Brain microvascular endothelial cell (primary cell): Measurements from ENCODE around the gene STXBP5.

Source experiments
- DNase-seq: peaks from one replicate; pipeline ENCODE4 v3.0.0-alpha.2; 2020
- H3K27ac ChIP-seq: fragments of 250-450 bp; sonication (Bioruptor Pico); 2 replicates; pipeline ENCODE4 v1.5.1; 2020; ENCODE audit warnings: mild to moderate bottlenecking, moderate library complexity
- H3K27me3 ChIP-seq: fragments of 250-450 bp; sonication (Bioruptor Pico); replicated peaks from 2 replicates; pipeline ENCODE4 v1.5.1; 2020; ENCODE audit warnings: mild to moderate bottlenecking
- H3K36me3 ChIP-seq: fragments of 250-450 bp; sonication (Bioruptor Pico); replicated peaks from 2 replicates; pipeline ENCODE4 v1.5.1; 2020; ENCODE audit warnings: mild to moderate bottlenecking
- H3K4me3 ChIP-seq: 2 replicates; pipeline ENCODE4 v1.5.1; 2011; ENCODE audit warnings: low read depth, mild to moderate bottlenecking, control low read depth, low read length, moderate library complexity
- CTCF ChIP-seq: IDR thresholded peaks from 2 replicates; pipeline ENCODE4 v1.5.1; 2011; ENCODE audit warnings: low read depth, mild to moderate bottlenecking, moderate library complexity, low read length, control low read depth, inconsistent platforms; ENCODE audit errors: missing control alignments
- in situ Hi-C: cut with HindIII; loops from 2 replicates; pipeline ENCODE4 v1.10.0; 2017; ENCODE audit warnings: low sequenced_read_pairs, low pct_ligation_motif_present

STXBP5 gene

GRCh38 chr6:147282566-147282959 is 78.3 kb downstream of the STXBP5 start:
- no peak for TF ChIP-seq CTCF
- DNase-seq: no peak
- Histone ChIP-seq H3K27me3 (no peaks in the 10 kb centered on the region), H3K4me3 (no peak overlapping the region), H3K36me3 (peaks cover 11% of the 10 kb centered on the region), H3K27ac (no peak overlapping the region)
- in situ Hi-C loops: no loop called here

GRCh38 chr6:147283460-147283859 is 79.2 kb downstream of the STXBP5 start:
- no peak overlapping the region for H3K27ac ChIP-seq
- in situ Hi-C loops: no loop called here
- H3K36me3 ChIP-seq: peaks cover 9% of the 10 kb centered on the region
- no peak for DNase-seq
- no peak for TF ChIP-seq CTCF
- no peak overlapping the region for H3K4me3 ChIP-seq
- H3K27me3 ChIP-seq: no peaks in the 10 kb centered on the region

- DNase-seq: no peak
- H3K27me3 ChIP-seq: no peaks in the 10 kb centered on the region
- H3K4me3 ChIP-seq: no peak overlapping the region
- in situ Hi-C loops: no loop called here
- no peak overlapping the region for H3K27ac ChIP-seq
- peaks cover 4% of the 10 kb centered on the region for H3K36me3 ChIP-seq
- peak; percentile 43 for TF ChIP-seq CTCF
Measured at GRCh38 chr6:147285087-147285855, 81.1 kb downstream of the STXBP5 start.

GRCh38 chr6:147287869-147288271 is 83.7 kb downstream of the STXBP5 start:
- peak overlapping the region; percentile 39 for H3K27ac ChIP-seq
- peak; percentile 42 for DNase-seq
- in situ Hi-C loops: no loop called here

GRCh38 chr6:147297124-147297523 is 92.9 kb downstream of the STXBP5 start:
- Histone ChIP-seq H3K27me3 (no peaks in the 10 kb centered on the region), H3K27ac (no peak overlapping the region), H3K4me3 (no peak overlapping the region), H3K36me3 (peaks cover 8% of the 10 kb centered on the region)
- no peak for DNase-seq
- no peak for TF ChIP-seq CTCF
- in situ Hi-C loops: no loop called here

More at GRCh38 chr6:147287869-147288271, 83.7 kb downstream of the STXBP5 start:
- TF ChIP-seq CTCF: no peak
- peaks cover 2% of the 10 kb centered on the region for H3K36me3 ChIP-seq
- no peak overlapping the region for H3K4me3 ChIP-seq
- no peaks in the 10 kb centered on the region for H3K27me3 ChIP-seq
